ENCODE data around the gene IKBKG.
"Not testable (repeated sequence)": the region's sequence is repeated elsewhere in the genome, so short reads cannot be mapped to it uniquely, and the experiment has no call there.

The IKBKG gene

GRCh38 chrX:154540365-154540764, 7.1 kb upstream of the IKBKG start:
- H3K9me3 ChIP-seq (replicated peaks in 1 of 2; ENCODE audit: control insufficient read depth in 2 of 2, insufficient read depth in 1 of 2, low read depth in 1 of 2, low read length in 2 of 2); H3K9ac ChIP-seq (ENCODE audit: low read depth, low read length, poor library complexity); H2AFZ ChIP-seq (ENCODE audit: low read length); H4K8ac ChIP-seq (ENCODE audit: low read depth, low read length); H3K14ac ChIP-seq (ENCODE audit: low read length); H3K4ac ChIP-seq (ENCODE audit: low read length); H2BK120ac ChIP-seq (ENCODE audit: low read depth, low read length); DNase-seq (ENCODE audit: low spot score); H2BK15ac ChIP-seq (ENCODE audit: low read length); H2BK12ac ChIP-seq (ENCODE audit: low read length); H3K27me3 ChIP-seq (ENCODE audit: control insufficient read depth in 3 of 3, insufficient read depth in 3 of 3, low read depth in 1 of 3, low read length in 3 of 3); H2AK5ac ChIP-seq (ENCODE audit: low read depth, low read length); H3K27ac ChIP-seq (replicated peaks; ENCODE audit: low read length); H3K4me1 ChIP-seq (ENCODE audit: control insufficient read depth in 2 of 2, insufficient read depth in 1 of 2, low read depth in 1 of 2, low read length in 2 of 2); H3K4me3 ChIP-seq (ENCODE audit: low read length in 2 of 2); H2BK5ac ChIP-seq (ENCODE audit: low read length); H3K18ac ChIP-seq (ENCODE audit: low read length); H3K23ac ChIP-seq (ENCODE audit: low read depth, low read length, poor library complexity); H4K91ac ChIP-seq (ENCODE audit: low read depth, low read length, poor library complexity); H3K4me2 ChIP-seq (ENCODE audit: insufficient read depth, low read length, poor library complexity, severe bottlenecking); H3K79me1 ChIP-seq (ENCODE audit: low read depth, low read length): not testable (repeated sequence)
- no CpG with 5 or more reads among the region's 7 CpGs for WGBS, 2 donors (ENCODE audit: extremely low coverage in 2 of 2, insufficient read length in 2 of 2, insufficient replicate concordance in 1 of 2)
- H3K36me3 ChIP-seq (replicated peaks in 1 of 2; ENCODE audit: control insufficient read depth in 2 of 2, insufficient read depth in 2 of 2, low read length in 2 of 2) = peaks cover 6 to 45% of the 10 kb centered on the region in 2 donors

DNA sequence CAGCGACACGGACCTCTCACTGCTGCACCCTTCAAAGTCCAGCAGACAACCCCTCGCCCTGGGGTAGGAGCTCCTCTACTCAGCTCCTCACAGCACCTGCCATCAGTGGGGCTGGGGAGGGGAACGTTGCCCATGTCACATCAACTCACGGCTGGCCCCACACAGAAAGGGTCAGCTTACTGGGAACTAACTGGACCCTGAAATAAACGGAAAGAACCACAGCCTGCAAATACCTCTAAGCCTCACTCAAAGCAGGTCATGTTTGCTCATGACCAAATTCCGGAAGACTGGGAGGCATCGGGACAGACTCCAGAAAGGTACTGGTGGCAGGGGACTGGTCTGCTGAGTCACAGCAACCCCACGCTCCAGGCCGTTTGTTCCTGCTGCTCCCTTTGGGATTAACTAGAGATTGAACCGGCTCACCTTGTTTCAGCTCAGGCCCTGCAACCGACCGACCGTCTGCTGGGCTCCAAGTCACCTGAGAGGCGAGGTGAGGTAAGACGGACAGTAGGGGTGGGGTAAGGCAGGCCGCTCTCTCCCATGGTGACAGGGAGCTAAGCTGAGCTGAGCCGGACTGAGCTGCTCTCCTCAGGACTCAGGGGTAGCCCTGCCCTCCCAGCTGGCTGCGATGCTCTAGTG, 6.4 kb upstream of the IKBKG start:
- Histone ChIP-seq H4K91ac (ENCODE audit: low read depth, low read length, poor library complexity) (no peak overlapping the region), H3K4me3 (ENCODE audit: low read length in 2 of 2) (no peak overlapping the region), H2AFZ (ENCODE audit: low read length) (no peak overlapping the region), H3K27ac (replicated peaks; ENCODE audit: low read length) (no peak overlapping the region), H3K14ac (ENCODE audit: low read length) (no peak overlapping the region), H2BK12ac (ENCODE audit: low read length) (no peak overlapping the region), H3K4ac (ENCODE audit: low read length) (no peak overlapping the region), H3K18ac (ENCODE audit: low read length) (no peak overlapping the region), H3K9me3 (replicated peaks in 1 of 2; ENCODE audit: control insufficient read depth in 2 of 2, insufficient read depth in 1 of 2, low read depth in 1 of 2, low read length in 2 of 2) (no peaks in the 10 kb centered on the region), H2BK5ac (ENCODE audit: low read length) (no peak overlapping the region), H3K4me2 (ENCODE audit: insufficient read depth, low read length, poor library complexity, severe bottlenecking) (no peak overlapping the region), H2BK15ac (ENCODE audit: low read length) (no peak overlapping the region), H2AK5ac (ENCODE audit: low read depth, low read length) (no peak overlapping the region), H3K79me1 (ENCODE audit: low read depth, low read length) (no peaks in the 10 kb centered on the region), H4K8ac (ENCODE audit: low read depth, low read length) (no peak overlapping the region), H3K23ac (ENCODE audit: low read depth, low read length, poor library complexity) (no peak overlapping the region), H3K36me3 (replicated peaks in 1 of 2; ENCODE audit: control insufficient read depth in 2 of 2, insufficient read depth in 2 of 2, low read length in 2 of 2) (peaks cover 6 to 42% of the 10 kb centered on the region in 2 donors), H3K4me1 (ENCODE audit: control insufficient read depth in 2 of 2, insufficient read depth in 1 of 2, low read depth in 1 of 2, low read length in 2 of 2) (peaks cover under 1 to 2% of the 10 kb centered on the region in 2 donors), H3K27me3 (ENCODE audit: control insufficient read depth in 3 of 3, insufficient read depth in 3 of 3, low read depth in 1 of 3, low read length in 3 of 3) (peaks cover 0 to 3% (median 0%) of the 10 kb centered on the region in 3 experiments), H2BK120ac (ENCODE audit: low read depth, low read length) (no peak overlapping the region), H3K9ac (ENCODE audit: low read depth, low read length, poor library complexity) (no peak overlapping the region)
- no peak for DNase-seq (ENCODE audit: low spot score)
- no CpG with 5 or more reads among the region's 19 CpGs for WGBS, 2 donors (ENCODE audit: extremely low coverage in 2 of 2, insufficient read length in 2 of 2, insufficient replicate concordance in 1 of 2)

DNA sequence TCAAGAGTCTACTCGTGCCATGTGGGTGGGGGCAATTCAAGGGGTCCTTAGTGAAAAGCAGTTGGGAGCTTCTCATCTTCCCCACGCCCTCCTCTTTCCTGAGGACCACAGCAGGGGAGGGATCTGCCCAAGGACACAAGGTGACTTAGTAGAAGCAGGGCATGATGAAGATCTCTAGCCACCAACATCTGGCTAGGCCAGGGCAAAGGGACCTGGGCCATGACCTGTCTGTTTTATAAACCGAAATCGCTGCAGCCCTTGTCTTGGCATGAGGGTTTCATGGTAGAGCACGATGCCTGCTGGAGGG, 5.9 kb upstream of the IKBKG start:
- no peak overlapping the region for H2BK120ac ChIP-seq (ENCODE audit: low read depth, low read length)
- H4K8ac ChIP-seq (ENCODE audit: low read depth, low read length) = no peak overlapping the region
- H3K9ac ChIP-seq (ENCODE audit: low read depth, low read length, poor library complexity) = no peak overlapping the region
- H3K4me2 ChIP-seq (ENCODE audit: insufficient read depth, low read length, poor library complexity, severe bottlenecking) = no peak overlapping the region
- no peak overlapping the region for H2AK5ac ChIP-seq (ENCODE audit: low read depth, low read length)
- H3K27ac ChIP-seq (replicated peaks; ENCODE audit: low read length) = no peak overlapping the region
- H3K4me1 ChIP-seq (ENCODE audit: control insufficient read depth in 2 of 2, insufficient read depth in 1 of 2, low read depth in 1 of 2, low read length in 2 of 2) = peaks cover 2 to 4% of the 10 kb centered on the region in 2 donors
- H3K18ac ChIP-seq (ENCODE audit: low read length) = no peak overlapping the region
- DNase-seq (ENCODE audit: low spot score) = no peak
- no peak overlapping the region for H2BK5ac ChIP-seq (ENCODE audit: low read length)
- no peak overlapping the region for H3K4me3 ChIP-seq (ENCODE audit: low read length in 2 of 2)
- no peak overlapping the region for H3K4ac ChIP-seq (ENCODE audit: low read length)
- no peak overlapping the region for H2BK12ac ChIP-seq (ENCODE audit: low read length)
- no peak overlapping the region for H3K23ac ChIP-seq (ENCODE audit: low read depth, low read length, poor library complexity)
- no peak overlapping the region for H3K14ac ChIP-seq (ENCODE audit: low read length)
- H4K91ac ChIP-seq (ENCODE audit: low read depth, low read length, poor library complexity) = no peak overlapping the region
- peaks cover 0 to 3% (median 0%) of the 10 kb centered on the region in 3 experiments for H3K27me3 ChIP-seq (ENCODE audit: control insufficient read depth in 3 of 3, insufficient read depth in 3 of 3, low read depth in 1 of 3, low read length in 3 of 3)
- H3K36me3 ChIP-seq (replicated peaks in 1 of 2; ENCODE audit: control insufficient read depth in 2 of 2, insufficient read depth in 2 of 2, low read length in 2 of 2) = peaks cover 6 to 40% of the 10 kb centered on the region in 2 donors
- no peak overlapping the region for H2BK15ac ChIP-seq (ENCODE audit: low read length)
- WGBS, 2 donors (ENCODE audit: extremely low coverage in 2 of 2, insufficient read length in 2 of 2, insufficient replicate concordance in 1 of 2) = no CpG with 5 or more reads among the region's 5 CpGs
- H3K9me3 ChIP-seq (replicated peaks in 1 of 2; ENCODE audit: control insufficient read depth in 2 of 2, insufficient read depth in 1 of 2, low read depth in 1 of 2, low read length in 2 of 2) = no peaks in the 10 kb centered on the region
- no peak overlapping the region for H2AFZ ChIP-seq (ENCODE audit: low read length)
- no peaks in the 10 kb centered on the region for H3K79me1 ChIP-seq (ENCODE audit: low read depth, low read length)

DNA sequence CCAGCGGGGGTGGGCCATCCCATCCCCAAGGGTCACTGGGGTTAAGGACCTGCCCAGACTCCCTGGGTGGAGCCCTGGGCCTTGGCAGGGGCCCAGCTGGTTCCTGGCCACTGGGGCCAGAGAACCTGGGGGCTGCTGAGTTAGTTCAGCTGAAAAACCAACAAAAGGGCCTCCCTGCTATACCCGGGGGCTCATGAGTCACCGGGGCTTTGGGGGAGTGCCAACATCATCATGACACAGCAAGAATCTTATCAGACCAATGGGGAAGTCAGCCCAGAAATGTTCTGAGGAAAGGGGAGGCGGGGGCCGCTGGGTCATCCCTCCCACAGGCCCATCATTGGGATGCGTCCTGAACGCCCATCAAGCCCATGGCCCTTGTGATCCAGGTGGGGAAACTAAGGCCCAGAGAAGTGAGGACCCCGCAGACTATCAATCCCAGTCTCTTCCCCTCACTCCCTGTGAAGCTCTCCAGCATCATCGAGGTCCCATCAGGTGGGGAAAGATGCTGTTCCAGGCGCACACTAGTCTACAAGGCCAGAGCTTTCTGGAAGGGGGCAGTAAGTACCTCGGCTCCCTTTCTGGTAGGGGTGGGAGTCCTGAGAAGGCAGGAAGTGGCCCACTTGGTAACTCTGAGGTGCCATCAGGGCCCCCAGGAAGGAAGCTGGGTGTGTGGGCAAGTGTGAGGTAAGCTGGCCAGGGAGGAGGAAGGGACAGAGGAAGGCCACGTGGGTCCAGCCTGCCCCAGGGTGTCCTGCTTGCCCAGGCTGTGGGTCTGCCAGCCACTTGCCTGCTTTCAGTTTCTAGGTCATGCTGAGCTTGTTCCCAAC, 5.3 kb upstream of the IKBKG start:
- H3K4me2 ChIP-seq (ENCODE audit: insufficient read depth, low read length, poor library complexity, severe bottlenecking) = no peak overlapping the region
- no peak overlapping the region for H2BK120ac ChIP-seq (ENCODE audit: low read depth, low read length)
- H3K4me3 ChIP-seq (ENCODE audit: low read length in 2 of 2) = no peak overlapping the region
- no peaks in the 10 kb centered on the region for H3K79me1 ChIP-seq (ENCODE audit: low read depth, low read length)
- no peak overlapping the region for H4K91ac ChIP-seq (ENCODE audit: low read depth, low read length, poor library complexity)
- no peak overlapping the region for H2AK5ac ChIP-seq (ENCODE audit: low read depth, low read length)
- H3K4me1 ChIP-seq (ENCODE audit: control insufficient read depth in 2 of 2, insufficient read depth in 1 of 2, low read depth in 1 of 2, low read length in 2 of 2) = peaks cover 2 to 4% of the 10 kb centered on the region in 2 donors
- H2BK12ac ChIP-seq (ENCODE audit: low read length) = no peak overlapping the region
- H3K27me3 ChIP-seq (ENCODE audit: control insufficient read depth in 3 of 3, insufficient read depth in 3 of 3, low read depth in 1 of 3, low read length in 3 of 3) = peaks cover 0 to 3% (median 0%) of the 10 kb centered on the region in 3 experiments
- no CpG with 5 or more reads among the region's 12 CpGs for WGBS, 2 donors (ENCODE audit: extremely low coverage in 2 of 2, insufficient read length in 2 of 2, insufficient replicate concordance in 1 of 2)
- no peak overlapping the region for H2BK5ac ChIP-seq (ENCODE audit: low read length)
- H3K9ac ChIP-seq (ENCODE audit: low read depth, low read length, poor library complexity) = no peak overlapping the region
- no peak overlapping the region for H2AFZ ChIP-seq (ENCODE audit: low read length)
- no peak overlapping the region for H2BK15ac ChIP-seq (ENCODE audit: low read length)
- no peak overlapping the region for H3K18ac ChIP-seq (ENCODE audit: low read length)
- H4K8ac ChIP-seq (ENCODE audit: low read depth, low read length) = no peak overlapping the region
- no peak for DNase-seq (ENCODE audit: low spot score)
- no peaks in the 10 kb centered on the region for H3K9me3 ChIP-seq (replicated peaks in 1 of 2; ENCODE audit: control insufficient read depth in 2 of 2, insufficient read depth in 1 of 2, low read depth in 1 of 2, low read length in 2 of 2)
- H3K4ac ChIP-seq (ENCODE audit: low read length) = no peak overlapping the region
- H3K36me3 ChIP-seq (replicated peaks in 1 of 2; ENCODE audit: control insufficient read depth in 2 of 2, insufficient read depth in 2 of 2, low read length in 2 of 2) = peaks cover 6 to 40% of the 10 kb centered on the region in 2 donors
- no peak overlapping the region for H3K14ac ChIP-seq (ENCODE audit: low read length)
- H3K27ac ChIP-seq (replicated peaks; ENCODE audit: low read length) = no peak overlapping the region
- no peak overlapping the region for H3K23ac ChIP-seq (ENCODE audit: low read depth, low read length, poor library complexity)

Data from neuronal stem cell (in vitro differentiated cells).